Measurements from ENCODE around the gene VPS37B.

DNA sequence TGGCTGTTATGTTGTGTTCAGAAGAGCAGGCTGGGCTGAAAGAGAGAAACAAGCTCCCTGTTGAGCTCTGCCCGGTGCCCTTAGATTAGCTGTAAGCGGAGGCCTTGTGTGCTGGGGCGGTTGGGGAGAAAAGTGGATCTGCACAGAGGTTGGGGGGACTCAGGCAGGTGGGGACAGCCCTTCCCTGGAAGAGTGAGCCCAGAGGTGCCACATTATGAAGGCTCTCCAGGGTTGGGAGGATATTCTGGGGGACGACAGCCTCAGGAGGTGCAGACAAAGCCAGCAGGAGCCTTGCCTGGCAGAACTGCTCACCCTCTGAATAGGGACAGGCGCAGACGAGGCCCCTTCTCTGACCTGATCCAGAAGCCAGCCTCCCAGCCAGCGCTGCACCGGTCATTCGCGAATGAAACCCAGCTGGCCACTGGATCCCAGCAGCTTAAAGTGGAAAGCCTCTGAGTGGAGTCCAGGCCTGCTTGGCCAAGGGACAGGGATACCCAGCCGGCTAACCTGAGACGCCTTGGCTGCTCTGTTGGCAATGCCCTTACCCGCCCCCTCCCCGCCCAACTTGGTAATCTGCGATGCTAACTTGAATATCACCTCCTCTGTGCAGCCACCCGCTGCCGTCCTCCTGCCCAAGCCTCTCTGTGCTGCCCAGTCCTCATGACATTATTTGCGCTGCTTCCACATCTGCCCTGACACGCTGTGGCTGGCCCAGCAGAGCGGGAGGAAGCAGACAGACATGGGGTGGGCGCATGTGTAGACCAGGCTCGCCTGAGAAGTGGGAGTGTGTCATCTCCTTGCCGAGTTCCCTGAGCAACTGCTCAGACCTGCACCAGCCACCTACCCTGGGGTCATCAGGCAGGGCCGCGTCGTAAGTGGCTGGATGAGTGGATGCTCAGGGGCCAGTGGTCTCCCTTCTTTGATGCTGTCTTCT, 55.1 kb downstream of the VPS37B start:
- TF ChIP-seq, protein P1, sequence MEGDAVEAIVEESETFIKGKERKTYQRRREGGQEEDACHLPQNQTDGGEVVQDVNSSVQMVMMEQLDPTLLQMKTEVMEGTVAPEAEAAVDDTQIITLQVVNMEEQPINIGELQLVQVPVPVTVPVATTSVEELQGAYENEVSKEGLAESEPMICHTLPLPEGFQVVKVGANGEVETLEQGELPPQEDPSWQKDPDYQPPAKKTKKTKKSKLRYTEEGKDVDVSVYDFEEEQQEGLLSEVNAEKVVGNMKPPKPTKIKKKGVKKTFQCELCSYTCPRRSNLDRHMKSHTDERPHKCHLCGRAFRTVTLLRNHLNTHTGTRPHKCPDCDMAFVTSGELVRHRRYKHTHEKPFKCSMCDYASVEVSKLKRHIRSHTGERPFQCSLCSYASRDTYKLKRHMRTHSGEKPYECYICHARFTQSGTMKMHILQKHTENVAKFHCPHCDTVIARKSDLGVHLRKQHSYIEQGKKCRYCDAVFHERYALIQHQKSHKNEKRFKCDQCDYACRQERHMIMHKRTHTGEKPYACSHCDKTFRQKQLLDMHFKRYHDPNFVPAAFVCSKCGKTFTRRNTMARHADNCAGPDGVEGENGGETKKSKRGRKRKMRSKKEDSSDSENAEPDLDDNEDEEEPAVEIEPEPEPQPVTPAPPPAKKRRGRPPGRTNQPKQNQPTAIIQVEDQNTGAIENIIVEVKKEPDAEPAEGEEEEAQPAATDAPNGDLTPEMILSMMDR (IDR thresholded peaks at IDR 0.05) = no peak
- no peak for TF ChIP-seq POLR2A (IDR thresholded peaks at IDR 0.05)
- TF ChIP-seq POLR2AphosphoS5 (IDR thresholded peaks at IDR 0.05) = no peak

All from breast epithelium (tissue), 3 donors.